Measurements from ENCODE around the gene SLC22A16. TPM values are rescaled to one million over a fixed set of nuclear protein-coding genes. Genes with fewer than 3 reads are reported as not detected.

Gene SLC22A16
- total RNA-seq, 1 experiment from 2014 or later, result not detected

DNA sequence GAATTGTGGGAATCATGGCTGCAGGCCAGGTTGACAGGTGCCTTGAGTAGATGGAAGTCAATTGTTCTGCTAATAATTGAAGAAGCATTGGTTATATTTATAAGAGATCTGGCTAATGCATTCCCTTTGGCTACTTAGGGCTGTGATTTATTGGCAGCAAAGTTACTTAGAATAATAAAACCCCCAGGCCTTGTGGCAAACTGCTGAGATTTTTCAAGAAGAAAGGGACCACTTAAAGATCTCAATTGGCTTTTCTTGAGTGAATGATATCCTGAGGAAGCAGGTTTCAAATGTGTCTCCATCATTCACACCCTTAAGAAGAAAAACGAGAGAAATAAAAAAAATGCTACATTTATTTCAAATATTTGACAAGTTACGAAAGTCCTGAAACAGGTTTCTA lies 88.4 kb downstream of the SLC22A16 start:
- POLR2A ChIA-PET (ENCODE audit: unreplicated experiment), result no interaction called here
- H3K79me2 ChIP-seq (ENCODE audit: low read depth), result no peaks in the 10 kb centered on the region
- no peak overlapping the region for H3K4me2 ChIP-seq
- no peaks in the 10 kb centered on the region for H3K9me3 ChIP-seq (ENCODE audit: insufficient read depth, low read depth)
- BruUV-seq (replicated peaks), result no TSS peak
- intact Hi-C loops (cut with micrococcal nuclease; ENCODE audit: unreplicated experiment), result no loop called here
- H2AFZ ChIP-seq, result no peak overlapping the region
- 0 out of 2 replicates have a peak, but pooled peaks cover 2% of the 10 kb centered on the region for H3K27me3 ChIP-seq (ENCODE audit: insufficient read depth, low read depth)
- DNase-seq, result no peak
- CTCF ChIA-PET, result no interaction called here
- no peak overlapping the region for H3K27ac ChIP-seq
- H3K36me3 ChIP-seq (ENCODE audit: low read depth), result no peaks in the 10 kb centered on the region
- H3K9me2 ChIP-seq (ENCODE audit: insufficient read depth), result no peaks in the 10 kb centered on the region
- H4K20me1 ChIP-seq (ENCODE audit: insufficient read depth), result no peaks in the 10 kb centered on the region
- TF ChIP-seq EZH2 (IDR thresholded peaks at IDR 0.05; ENCODE audit: low read depth), result no peak
- TF ChIP-seq, protein P1, sequence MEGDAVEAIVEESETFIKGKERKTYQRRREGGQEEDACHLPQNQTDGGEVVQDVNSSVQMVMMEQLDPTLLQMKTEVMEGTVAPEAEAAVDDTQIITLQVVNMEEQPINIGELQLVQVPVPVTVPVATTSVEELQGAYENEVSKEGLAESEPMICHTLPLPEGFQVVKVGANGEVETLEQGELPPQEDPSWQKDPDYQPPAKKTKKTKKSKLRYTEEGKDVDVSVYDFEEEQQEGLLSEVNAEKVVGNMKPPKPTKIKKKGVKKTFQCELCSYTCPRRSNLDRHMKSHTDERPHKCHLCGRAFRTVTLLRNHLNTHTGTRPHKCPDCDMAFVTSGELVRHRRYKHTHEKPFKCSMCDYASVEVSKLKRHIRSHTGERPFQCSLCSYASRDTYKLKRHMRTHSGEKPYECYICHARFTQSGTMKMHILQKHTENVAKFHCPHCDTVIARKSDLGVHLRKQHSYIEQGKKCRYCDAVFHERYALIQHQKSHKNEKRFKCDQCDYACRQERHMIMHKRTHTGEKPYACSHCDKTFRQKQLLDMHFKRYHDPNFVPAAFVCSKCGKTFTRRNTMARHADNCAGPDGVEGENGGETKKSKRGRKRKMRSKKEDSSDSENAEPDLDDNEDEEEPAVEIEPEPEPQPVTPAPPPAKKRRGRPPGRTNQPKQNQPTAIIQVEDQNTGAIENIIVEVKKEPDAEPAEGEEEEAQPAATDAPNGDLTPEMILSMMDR (conservative IDR thresholded peaks at IDR 0.05), result no peak
- no peak overlapping the region for H3K4me3 ChIP-seq
- H3K4me1 ChIP-seq (replicated peaks; ENCODE audit: insufficient read depth), result no peaks in the 10 kb centered on the region
- no peaks in the 10 kb centered on the region for H3F3A ChIP-seq (ENCODE audit: insufficient read depth, low read depth)

DNA sequence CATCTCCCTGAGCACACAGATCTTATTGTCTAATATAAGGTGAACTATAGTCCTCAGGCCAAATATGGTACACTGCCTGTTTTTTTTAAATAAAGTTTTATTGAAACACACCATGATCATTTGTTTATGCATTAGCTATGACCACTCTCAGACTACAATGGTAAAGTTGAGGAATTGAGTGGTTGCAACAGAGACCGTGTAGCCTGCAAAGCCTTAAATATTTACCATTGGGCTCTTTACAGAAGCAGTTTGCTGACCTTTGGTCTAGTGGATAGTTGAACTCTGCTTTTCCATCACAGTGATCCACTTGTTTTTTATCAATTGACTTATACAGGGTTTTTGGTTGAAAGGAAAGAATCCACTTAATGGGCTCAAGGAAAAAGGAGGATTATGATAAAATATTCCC lies 91.0 kb downstream of the SLC22A16 start:
- TF ChIP-seq, protein P1 (conservative IDR thresholded peaks at IDR 0.05), result no peak
- TF ChIP-seq EZH2 (IDR thresholded peaks at IDR 0.05; ENCODE audit: low read depth), result no peak
- H3K79me2 ChIP-seq (ENCODE audit: low read depth), result no peaks in the 10 kb centered on the region
- no TSS peak for BruUV-seq (replicated peaks)
- H3K27me3 ChIP-seq (ENCODE audit: insufficient read depth, low read depth), result 0 out of 2 replicates have a peak, but pooled peaks cover 4% of the 10 kb centered on the region
- no peaks in the 10 kb centered on the region for H3K4me1 ChIP-seq (replicated peaks; ENCODE audit: insufficient read depth)
- H3F3A ChIP-seq (ENCODE audit: insufficient read depth, low read depth), result no peaks in the 10 kb centered on the region
- H3K9me2 ChIP-seq (ENCODE audit: insufficient read depth), result no peaks in the 10 kb centered on the region
- ChIA-PET CTCF (no interaction called here), POLR2A (ENCODE audit: unreplicated experiment) (no interaction called here)
- no peak overlapping the region for H3K27ac ChIP-seq
- no peak for DNase-seq
- H3K4me2 ChIP-seq, result no peak overlapping the region
- peaks cover 3% of the 10 kb centered on the region; the same call in 1 of the 2 replicates for H3K9me3 ChIP-seq (ENCODE audit: insufficient read depth, low read depth)
- no peak overlapping the region for H2AFZ ChIP-seq
- no peaks in the 10 kb centered on the region for H3K36me3 ChIP-seq (ENCODE audit: low read depth)
- H4K20me1 ChIP-seq (ENCODE audit: insufficient read depth), result no peaks in the 10 kb centered on the region
- H3K4me3 ChIP-seq, result no peak overlapping the region
- intact Hi-C loops (cut with micrococcal nuclease; ENCODE audit: unreplicated experiment), result no loop called here

DNA sequence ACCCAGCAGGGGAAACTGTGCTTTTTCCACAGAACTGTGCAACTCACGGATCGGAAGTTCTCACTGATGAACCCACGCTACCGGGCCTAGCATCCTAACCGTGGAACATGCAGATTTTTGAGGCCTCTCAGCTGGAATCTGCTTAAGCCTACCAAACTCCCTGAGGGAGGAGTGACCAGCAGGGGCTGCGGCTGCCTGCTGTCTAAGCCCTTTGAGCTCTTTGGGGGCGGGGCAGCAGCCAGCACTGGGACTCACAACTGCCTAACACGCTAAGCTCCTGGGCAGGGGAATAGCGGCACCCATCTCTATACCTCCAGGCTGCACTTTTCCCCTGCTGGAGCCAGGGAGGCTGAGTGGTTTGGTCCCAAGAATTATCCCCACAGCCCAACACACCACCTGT lies 97.9 kb downstream of the SLC22A16 start:
- H3K4me1 ChIP-seq (replicated peaks; ENCODE audit: insufficient read depth), result no peaks in the 10 kb centered on the region
- no peak for DNase-seq
- no peaks in the 10 kb centered on the region for H3K36me3 ChIP-seq (ENCODE audit: low read depth)
- TF ChIP-seq, protein P1 (conservative IDR thresholded peaks at IDR 0.05), result no peak
- TF ChIP-seq EZH2 (IDR thresholded peaks at IDR 0.05; ENCODE audit: low read depth), result no peak
- no peaks in the 10 kb centered on the region for H3F3A ChIP-seq (ENCODE audit: insufficient read depth, low read depth)
- no peak overlapping the region for H3K27ac ChIP-seq
- H3K9me2 ChIP-seq (ENCODE audit: insufficient read depth), result no peaks in the 10 kb centered on the region; the same call in 1 of the 2 replicates
- H3K27me3 ChIP-seq (ENCODE audit: insufficient read depth, low read depth), result 0 out of 2 replicates have a peak, but pooled peaks cover 9% of the 10 kb centered on the region
- ChIA-PET POLR2A (ENCODE audit: unreplicated experiment) (no interaction called here), CTCF (no interaction called here)
- H3K4me3 ChIP-seq, result no peak overlapping the region
- no peaks in the 10 kb centered on the region for H3K79me2 ChIP-seq (ENCODE audit: low read depth)
- H3K4me2 ChIP-seq, result no peak overlapping the region
- no peaks in the 10 kb centered on the region for H4K20me1 ChIP-seq (ENCODE audit: insufficient read depth)
- intact Hi-C loops (cut with micrococcal nuclease; ENCODE audit: unreplicated experiment), result no loop called here
- H3K9me3 ChIP-seq (ENCODE audit: insufficient read depth, low read depth), result peaks cover 3% of the 10 kb centered on the region; the same call in 1 of the 2 replicates
- BruUV-seq (replicated peaks), result no TSS peak
- no peak overlapping the region for H2AFZ ChIP-seq

Other genes starting within 250 kb of the SLC22A16 start
- not detected in 2 replicates for gene METTL24, start 118.3 kb downstream of the SLC22A16 start, total RNA-seq (2021)
- gene DDO, start 61.0 kb downstream of the SLC22A16 start, total RNA-seq (2021), result 2.0 and 3.6 TPM in 2 replicates

Measured in PC-9 (cell line).